Stimulated activated CD8-positive, alpha-beta memory T cell treated with anti-CD3 and anti-CD28 coated beads, Interleukin-7, amount 100 ng/mL, for 24 hours (primary cell): Measurements from ENCODE around the gene RAB24.
"Not testable (repeated sequence)": the region's sequence is repeated elsewhere in the genome, so short reads cannot be mapped to it uniquely, and the experiment has no call there.

Experiments
- DNase-seq: peaks from one replicate; pipeline ENCODE4 v3.0.0-alpha.2; 2020; ENCODE audit warnings: low read depth

Gene RAB24

GRCh38 chr5:177310757-177311391 is 7.4 kb upstream of the RAB24 start:
- DNase-seq: no peak

GRCh38 chr5:177310332-177310731 is 6.8 kb upstream of the RAB24 start:
- no peak for DNase-seq

- DNase-seq: peak; percentile 48
These were observed 6.1 kb upstream of the RAB24 start for GRCh38 chr5:177309351-177310191.

GRCh38 chr5:177308740-177309139 is 5.2 kb upstream of the RAB24 start:
- no peak for DNase-seq

- no peak for DNase-seq
These were observed 4.2 kb upstream of the RAB24 start for GRCh38 chr5:177307544-177308363.

- DNase-seq: no peak
These were observed 3.4 kb upstream of the RAB24 start for GRCh38 chr5:177306674-177307543.

- not testable (repeated sequence) for DNase-seq
These were observed 2.7 kb upstream of the RAB24 start for GRCh38 chr5:177306103-177306640.

- DNase-seq: no peak
These were observed 1.0 kb upstream of the RAB24 start for GRCh38 chr5:177304392-177305119.

GRCh38 chr5:177303925-177304391 is 439 bp upstream of the RAB24 start:
- DNase-seq: no peak

GRCh38 chr5:177302354-177303110 is 987 bp downstream of the RAB24 start:
- DNase-seq: no peak

- no peak for DNase-seq
These were observed 1.9 kb downstream of the RAB24 start for GRCh38 chr5:177301503-177302165.

- no peak for DNase-seq
These were observed 2.6 kb downstream of the RAB24 start for GRCh38 chr5:177300951-177301350.

- no peak for DNase-seq
These were observed 3.2 kb downstream of the RAB24 start for GRCh38 chr5:177300236-177300880.

GRCh38 chr5:177299697-177300096 is 3.8 kb downstream of the RAB24 start:
- no peak for DNase-seq

GRCh38 chr5:177297922-177298321 is 5.6 kb downstream of the RAB24 start:
- DNase-seq: no peak

GRCh38 chr5:177296581-177296980 is 6.9 kb downstream of the RAB24 start:
- DNase-seq: no peak

- no peak for DNase-seq
These were observed 7.6 kb downstream of the RAB24 start for GRCh38 chr5:177295924-177296323.

GRCh38 chr5:177294632-177295031 is 8.9 kb downstream of the RAB24 start:
- DNase-seq: no peak
